HuH-7 (cell line): ENCODE measurements around the gene CDH4.

Experiments used
- DNase-seq: peaks from one replicate; pipeline ENCODE4 v3.0.0; 2011; ENCODE audit warnings: low spot score

The CDH4 gene

GRCh38 chr20:61915101-61915500 lies 663.0 kb downstream of the CDH4 start:
- no peak for DNase-seq

GRCh38 chr20:61916318-61916891 lies 664.3 kb downstream of the CDH4 start:
- no peak for DNase-seq

- DNase-seq = no peak
Measured at GRCh38 chr20:61917474-61918145, 665.5 kb downstream of the CDH4 start.

GRCh38 chr20:61918548-61918947 lies 666.5 kb downstream of the CDH4 start:
- DNase-seq = no peak

- DNase-seq = no peak
Measured at GRCh38 chr20:61919239-61919638, 667.2 kb downstream of the CDH4 start.

- no peak for DNase-seq
Measured at GRCh38 chr20:61919675-61920365, 667.8 kb downstream of the CDH4 start.

GRCh38 chr20:61922411-61922810 lies 670.4 kb downstream of the CDH4 start:
- no peak for DNase-seq

GRCh38 chr20:61922936-61923335 lies 670.9 kb downstream of the CDH4 start:
- DNase-seq = no peak

- no peak for DNase-seq
Measured at GRCh38 chr20:61923371-61924166, 671.5 kb downstream of the CDH4 start.

GRCh38 chr20:61924211-61924857 lies 672.3 kb downstream of the CDH4 start:
- DNase-seq = no peak

- no peak for DNase-seq
Measured at GRCh38 chr20:61924858-61925554, 672.9 kb downstream of the CDH4 start.

- no peak for DNase-seq
Measured at GRCh38 chr20:61925555-61926252, 673.6 kb downstream of the CDH4 start.

- no peak for DNase-seq
Measured at GRCh38 chr20:61926253-61926613, 674.2 kb downstream of the CDH4 start.

- DNase-seq = no peak
Measured at GRCh38 chr20:61926796-61927192, 674.7 kb downstream of the CDH4 start.

GRCh38 chr20:61927193-61927825 lies 675.2 kb downstream of the CDH4 start:
- no peak for DNase-seq

GRCh38 chr20:61927826-61928541 lies 675.9 kb downstream of the CDH4 start:
- DNase-seq = no peak

GRCh38 chr20:61929561-61929960 lies 677.5 kb downstream of the CDH4 start:
- no peak for DNase-seq

GRCh38 chr20:61929971-61930666 lies 678.1 kb downstream of the CDH4 start:
- no peak for DNase-seq
